Stimulated activated effector memory CD8-positive, alpha-beta T cell treated with anti-CD3 and anti-CD28 coated beads, Interleukin-12 subunit alpha, Interleukin-12 subunit beta, amount 100 ng/mL, for 72 hours (primary cell): ENCODE results near the gene CTRL.
A peak's percentile ranks its signal among the peaks of the same experiment; 100 is the strongest.

Experiments used
- ATAC-seq: fragments of 150-1000 bp; cut with Tn5 transposase; 2 replicates; pipeline ENCODE4 v1.10.0; 2021
- DNase-seq, 2 donors: peaks; one replicate each; pipeline ENCODE4 v3.0.0; 2021 to 2022; ENCODE audit warnings: low spot score in 2 of 2
- H3K27ac Mint-ChIP-seq: one replicate; pipeline ENCODE4 v1.8.0; 2022; ENCODE audit warnings: mild to moderate bottlenecking, mixed read lengths
- H3K36me3 Mint-ChIP-seq: one replicate; pipeline ENCODE4 v1.8.0; 2022; ENCODE audit warnings: mild to moderate bottlenecking, mixed read lengths
- H3K4me1 Mint-ChIP-seq: one replicate; pipeline ENCODE4 v1.8.0; 2022; ENCODE audit warnings: mixed read lengths
- H3K4me3 Mint-ChIP-seq: one replicate; pipeline ENCODE4 v1.8.0; 2022; ENCODE audit warnings: mild to moderate bottlenecking, mixed read lengths
- H3K9me3 Mint-ChIP-seq: one replicate; pipeline ENCODE4 v1.8.0; 2022; ENCODE audit warnings: mixed read lengths

Gene CTRL

GRCh38 chr16:67882374-67883145, 49.1 kb downstream of the CTRL start:
- Mint-ChIP-seq H3K27ac (no peak overlapping the region), H3K9me3 (no peaks in the 10 kb centered on the region), H3K4me1 (peaks cover 8% of the 10 kb centered on the region), H3K4me3 (no peak overlapping the region), H3K36me3 (peaks cover 70% of the 10 kb centered on the region)
- ATAC-seq = no peak
- DNase-seq = no peak

DNA sequence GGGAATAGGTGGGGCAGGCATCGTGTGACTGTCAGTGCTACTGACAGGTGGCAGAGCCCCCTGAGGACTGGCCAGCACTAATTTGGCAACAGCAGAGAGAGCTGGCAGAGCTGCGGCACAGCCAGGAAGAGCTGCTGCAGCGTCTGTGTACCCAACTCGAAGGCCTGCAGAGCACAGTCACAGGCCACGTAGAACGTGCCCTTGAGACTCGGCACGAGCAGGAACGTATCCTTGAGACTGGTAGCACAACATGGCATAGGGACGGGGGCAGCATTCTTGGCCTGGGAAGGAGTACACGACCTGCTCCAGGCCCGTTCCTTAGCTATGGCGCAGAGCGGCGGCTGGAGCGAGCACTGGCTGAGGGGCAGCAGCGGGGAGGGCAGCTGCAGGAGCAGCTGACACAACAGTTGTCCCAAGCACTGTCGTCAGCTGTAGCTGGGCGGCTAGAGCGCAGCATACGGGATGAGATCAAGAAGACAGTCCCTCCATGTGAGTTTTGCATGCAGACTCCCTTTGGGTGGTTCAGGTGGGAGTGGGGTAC, 50.0 kb downstream of the CTRL start:
- H3K9me3 Mint-ChIP-seq = no peaks in the 10 kb centered on the region

DNA sequence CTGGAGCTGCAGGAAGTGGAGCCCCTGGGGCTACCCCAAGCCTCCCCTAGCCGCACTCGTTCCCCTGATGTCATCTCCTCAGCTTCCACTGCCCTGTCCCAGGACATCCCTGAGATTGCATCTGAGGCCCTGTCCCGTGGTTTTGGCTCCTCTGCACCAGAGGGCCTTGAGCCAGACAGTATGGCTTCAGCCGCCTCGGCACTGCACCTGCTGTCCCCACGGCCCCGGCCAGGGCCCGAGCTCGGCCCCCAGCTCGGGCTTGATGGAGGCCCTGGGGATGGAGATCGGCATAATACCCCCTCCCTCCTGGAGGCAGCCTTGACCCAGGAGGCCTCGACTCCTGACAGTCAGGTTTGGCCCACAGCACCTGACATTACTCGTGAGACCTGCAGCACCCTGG, 51.1 kb downstream of the CTRL start:
- DNase-seq = no peak
- Mint-ChIP-seq H3K4me3 (no peak overlapping the region), H3K36me3 (peaks cover 83% of the 10 kb centered on the region), H3K4me1 (peaks cover 15% of the 10 kb centered on the region), H3K27ac (peak overlapping the region; percentile 56), H3K9me3 (no peaks in the 10 kb centered on the region)
- ATAC-seq = no peak

More for the DNA sequence above, 50.0 kb downstream of the CTRL start:
- DNase-seq (no peak), ATAC-seq (no peak)
- Mint-ChIP-seq H3K4me3 (no peak overlapping the region), H3K4me1 (peaks cover 8% of the 10 kb centered on the region), H3K36me3 (peaks cover 79% of the 10 kb centered on the region), H3K27ac (peak overlapping the region; percentile 56)

DNA sequence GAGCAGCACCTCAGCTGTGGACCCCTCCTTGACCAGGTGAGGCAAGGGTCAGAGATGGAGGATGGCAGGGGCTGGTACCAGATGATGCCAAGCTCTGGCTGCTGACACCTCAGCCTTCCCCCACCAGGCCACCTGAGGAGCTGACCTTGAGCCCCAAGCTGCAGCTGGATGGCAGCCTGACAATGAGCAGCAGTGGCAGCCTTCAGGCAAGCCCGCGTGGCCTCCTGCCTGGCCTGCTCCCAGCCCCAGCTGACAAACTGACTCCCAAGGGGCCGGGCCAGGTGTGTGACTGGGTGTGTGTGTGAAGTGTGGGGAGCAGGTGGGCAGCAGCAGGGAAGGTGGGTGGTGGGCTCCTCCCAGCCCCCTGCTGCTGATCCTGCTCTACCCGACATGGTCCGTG, 51.7 kb downstream of the CTRL start:
- Mint-ChIP-seq H3K4me1 (peaks cover 22% of the 10 kb centered on the region), H3K36me3 (peaks cover 87% of the 10 kb centered on the region), H3K9me3 (no peaks in the 10 kb centered on the region), H3K4me3 (no peak overlapping the region), H3K27ac (peak overlapping the region; percentile 56)
- ATAC-seq (no peak), DNase-seq (no peak)
